ENCODE measurements around the gene GDA.

DNA sequence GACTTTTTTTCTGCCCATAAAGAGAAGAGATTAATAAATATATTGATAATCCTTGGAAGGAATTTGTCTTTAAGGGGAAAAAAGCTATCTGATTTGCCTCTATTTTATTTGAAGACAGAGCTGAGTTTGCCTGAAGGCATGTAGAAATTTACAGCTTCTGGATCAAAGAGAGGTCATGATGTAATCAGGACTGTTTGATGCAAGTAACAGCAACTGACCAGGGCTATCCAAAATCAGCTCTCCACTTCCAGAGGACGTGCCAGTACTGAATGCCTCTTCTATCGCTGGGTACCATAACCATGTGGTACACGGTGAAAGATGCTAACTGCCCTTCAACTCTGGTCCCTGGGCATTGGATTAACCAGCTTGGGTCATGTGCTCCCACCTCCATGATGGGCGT lies 125.2 kb downstream of the GDA start:
- TF ChIP-seq POLR2AphosphoS5 (IDR thresholded peaks at IDR 0.05), result no peak
- TF ChIP-seq CTCF (IDR thresholded peaks at IDR 0.05), result no peak
- no peak for TF ChIP-seq POLR2A (IDR thresholded peaks at IDR 0.05)
